HG03575 (cell line): Measurements from ENCODE around the gene LIF.
"Not testable (repeated sequence)": the region's sequence is repeated elsewhere in the genome, so short reads cannot be mapped to it uniquely, and the experiment has no call there.

Source experiments
- ATAC-seq: cut with Tn5 transposase; IDR thresholded peaks from one replicate; pipeline ENCODE4 v1.9.1; 2021; ENCODE audit not compliant: unreplicated experiment, insufficient number of reproducible peaks, low FRiP score; ENCODE audit errors: extremely low read depth

LIF gene

GRCh38 chr22:30248484-30248883 lies 1.9 kb upstream of the LIF start:
- no peak for ATAC-seq

- no peak for ATAC-seq
These were observed 1.4 kb upstream of the LIF start for GRCh38 chr22:30247974-30248373.

GRCh38 chr22:30247561-30247960 lies 1.0 kb upstream of the LIF start:
- no peak for ATAC-seq

- no peak for ATAC-seq
These were observed 336 bp upstream of the LIF start for GRCh38 chr22:30246814-30247376.

- no peak for ATAC-seq
These were observed 1.2 kb downstream of the LIF start for GRCh38 chr22:30245181-30245984.

GRCh38 chr22:30244641-30245040 lies 1.9 kb downstream of the LIF start:
- no peak for ATAC-seq

GRCh38 chr22:30244066-30244465 lies 2.5 kb downstream of the LIF start:
- no peak for ATAC-seq

- ATAC-seq = no peak
These were observed 2.9 kb downstream of the LIF start for GRCh38 chr22:30243661-30244060.

- ATAC-seq = no peak
These were observed 4.8 kb downstream of the LIF start for GRCh38 chr22:30241576-30242371.

- no peak for ATAC-seq
These were observed 5.8 kb downstream of the LIF start for GRCh38 chr22:30240541-30241417.

GRCh38 chr22:30239488-30240405 lies 6.8 kb downstream of the LIF start:
- no peak for ATAC-seq

- no peak for ATAC-seq
These were observed 7.7 kb downstream of the LIF start for GRCh38 chr22:30238661-30239487.

GRCh38 chr22:30238136-30238535 lies 8.4 kb downstream of the LIF start:
- no peak for ATAC-seq

GRCh38 chr22:30236875-30237274 lies 9.7 kb downstream of the LIF start:
- ATAC-seq = no peak

- no peak for ATAC-seq
These were observed 10.8 kb downstream of the LIF start for GRCh38 chr22:30235687-30236170.

GRCh38 chr22:30234786-30235470 lies 11.6 kb downstream of the LIF start:
- ATAC-seq = no peak

- ATAC-seq = not testable (repeated sequence)
These were observed 12.2 kb downstream of the LIF start for GRCh38 chr22:30234325-30234724.
